Right ventricle myocardium superior (tissue), 1 donor: ENCODE measurements around the gene HECA. TPM values are rescaled to one million over a fixed set of nuclear protein-coding genes. Genes with fewer than 3 reads are reported as not detected.
A peak's percentile ranks its signal among the peaks of the same experiment; 100 is the strongest.
"Not testable (repeated sequence)": the region's sequence is repeated elsewhere in the genome, so short reads cannot be mapped to it uniquely, and the experiment has no call there.

ENCODE experiments used
- ATAC-seq: fragments of 200-7000 bp; cut with Tn5 transposase; one replicate; pipeline ENCODE4 v1.9.1; 2020; ENCODE audit warnings: mild to moderate bottlenecking; ENCODE audit not compliant: poor library complexity
- DNase-seq: peaks from one replicate; pipeline ENCODE4 v3.0.0-alpha.2; 2020
- intact Hi-C: fragments of 100-400 bp; cut with DNase I; formaldehyde crosslinking; loops from one replicate; pipeline ENCODE4 v1.11.2; 2022
- total RNA-seq: library from RNA; stranded (reverse); fragmentation: NEBNext Ultra II Directional; extraction: Animal tissue kit (Norgen Biotek cat#: 25700); gene quantifications from one replicate; pipeline ENCODE4 v1.2.1, GENCODE V29; 2021
- donor health status: DM: no; HTN: yes; CAD: no; lungs with severe emphysema.

Gene HECA
- total RNA-seq, 1 donor from 2014 or later: 54.2 TPM

DNA sequence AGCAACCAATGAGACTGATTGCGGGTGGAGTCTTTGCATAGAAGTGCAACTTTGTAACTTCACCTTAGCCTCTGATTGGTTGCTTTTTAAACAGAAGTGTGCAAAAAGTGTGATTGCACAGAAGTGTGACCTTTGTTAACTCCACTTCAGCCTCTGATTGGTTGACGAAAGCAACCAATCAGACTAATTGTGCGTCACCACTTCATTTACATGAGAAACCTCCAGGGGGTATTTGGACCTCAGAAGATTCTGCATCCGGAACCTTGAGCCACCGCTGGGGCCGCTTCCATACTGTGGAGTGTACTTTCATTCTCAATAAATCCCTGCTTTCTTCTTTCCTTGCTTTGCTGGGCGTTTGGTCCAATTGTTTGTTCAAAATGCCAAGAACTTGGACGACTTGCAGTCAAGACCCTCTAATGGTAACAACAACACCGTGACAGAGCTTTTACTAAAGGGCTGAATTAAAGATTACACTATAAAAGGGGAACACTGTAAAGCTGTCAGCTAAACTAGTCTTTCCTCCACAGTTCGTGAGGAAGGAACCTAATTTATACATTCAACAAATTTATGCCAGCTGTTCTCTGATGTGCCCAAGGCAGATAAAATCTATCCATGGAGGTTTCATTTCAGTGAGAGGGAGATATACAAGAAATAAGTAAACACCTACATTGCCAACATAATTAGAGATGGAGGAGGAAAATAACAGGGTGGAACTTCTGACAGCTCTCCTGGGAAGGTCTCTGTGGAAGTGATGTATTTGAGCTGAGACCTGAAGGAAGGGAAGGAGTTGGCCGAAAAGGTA lies 1.4 kb upstream of the HECA start:
- intact Hi-C loops: no loop called here
- DNase-seq (no peak), ATAC-seq (no peak)

DNA sequence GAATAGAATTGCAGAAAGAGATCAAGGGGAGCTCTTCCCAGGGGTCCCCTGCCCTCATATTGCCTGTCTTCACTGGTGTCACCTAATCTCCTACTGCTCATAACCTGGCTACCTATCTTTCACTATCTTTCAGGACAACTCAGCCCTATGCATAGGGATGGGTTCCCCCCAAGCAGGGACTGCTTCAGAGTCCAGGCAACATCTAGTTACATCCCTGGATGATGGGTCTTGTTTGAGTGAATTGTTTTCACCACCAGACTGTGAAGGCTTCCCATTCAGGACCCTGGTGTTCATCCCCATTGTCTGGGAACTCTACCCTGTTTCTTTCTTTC lies 850 bp upstream of the HECA start:
- DNase-seq (no peak), ATAC-seq (no peak)
- intact Hi-C loops: no loop called here

DNA sequence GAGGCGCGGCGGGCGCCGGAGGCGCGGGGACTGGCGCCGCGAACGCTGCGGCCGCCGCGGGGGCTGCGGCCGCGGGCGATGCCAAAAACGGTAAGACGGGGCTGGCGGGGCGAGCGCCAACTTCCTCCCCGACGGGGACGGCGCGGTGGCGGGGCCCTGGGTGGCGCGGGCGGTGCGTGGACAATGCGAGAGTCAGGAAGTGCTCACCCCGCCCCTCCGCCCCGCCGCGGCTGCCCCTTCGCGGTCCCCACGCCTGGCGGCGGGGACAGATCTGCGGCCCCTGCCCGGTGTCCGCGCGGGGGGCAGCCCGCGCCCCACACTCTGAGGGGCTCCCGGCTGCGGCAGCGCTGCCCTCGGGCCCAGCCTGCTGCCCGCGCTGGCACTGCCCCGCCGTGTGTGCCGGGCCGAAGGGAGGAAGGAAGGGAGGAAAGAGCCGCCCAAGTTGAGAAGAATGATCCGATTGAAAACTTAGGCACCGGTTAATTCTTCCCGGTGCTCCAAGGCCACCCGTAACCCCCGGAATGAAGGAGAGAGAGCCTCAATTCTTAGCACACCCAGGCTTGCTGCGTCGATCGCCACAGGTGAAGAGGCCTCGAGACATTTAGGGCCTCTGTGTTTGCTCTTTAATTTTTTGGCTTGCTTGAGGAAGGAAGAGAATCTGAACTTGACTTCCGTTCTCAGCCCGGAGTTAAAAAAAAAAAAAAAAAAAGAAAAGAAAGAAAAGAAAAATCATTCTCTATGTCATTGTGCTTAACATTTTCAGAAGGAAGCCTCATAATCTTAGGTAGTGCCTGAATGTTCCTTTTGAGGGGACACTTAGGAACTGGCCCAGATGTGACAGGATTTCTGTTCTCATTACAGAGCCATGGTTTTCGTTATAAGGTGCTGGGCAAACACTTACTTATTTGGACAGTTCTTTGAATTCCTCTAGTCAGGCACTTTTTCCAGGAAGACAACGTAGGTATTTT lies 982 bp downstream of the HECA start:
- intact Hi-C loops: no loop called here
- peak; percentile 86 for DNase-seq
- ATAC-seq: peak; percentile 52

- no peak for DNase-seq
- ATAC-seq: peak; percentile 34
- intact Hi-C loops: no loop called here
Observed at GRCh38 chr6:139137706-139138105, 2.8 kb downstream of the HECA start.

- DNase-seq, ATAC-seq, intact Hi-C loops: not testable (repeated sequence)
Observed at GRCh38 chr6:139140854-139141253, 6.0 kb downstream of the HECA start.

DNA sequence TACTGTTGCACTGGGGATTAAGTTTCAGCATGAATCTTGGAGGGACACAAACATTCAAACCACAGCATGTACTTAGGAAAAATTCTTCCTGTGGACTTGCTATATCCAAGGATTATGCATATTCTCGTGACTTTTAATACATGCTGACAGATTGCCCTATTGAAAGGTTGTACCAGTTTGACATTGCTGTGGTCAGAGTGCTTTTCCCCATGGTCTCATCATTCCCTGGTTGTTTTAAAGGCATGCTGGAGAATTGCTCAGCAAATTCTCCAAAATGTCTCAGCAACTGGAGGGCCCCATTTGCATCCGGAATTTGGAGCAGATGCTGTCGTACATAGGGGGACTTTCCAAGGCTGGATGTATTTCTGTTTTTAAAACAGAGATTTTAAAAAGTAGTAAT lies 7.4 kb downstream of the HECA start:
- intact Hi-C loops: no loop called here
- no peak for ATAC-seq
- DNase-seq: no peak

DNA sequence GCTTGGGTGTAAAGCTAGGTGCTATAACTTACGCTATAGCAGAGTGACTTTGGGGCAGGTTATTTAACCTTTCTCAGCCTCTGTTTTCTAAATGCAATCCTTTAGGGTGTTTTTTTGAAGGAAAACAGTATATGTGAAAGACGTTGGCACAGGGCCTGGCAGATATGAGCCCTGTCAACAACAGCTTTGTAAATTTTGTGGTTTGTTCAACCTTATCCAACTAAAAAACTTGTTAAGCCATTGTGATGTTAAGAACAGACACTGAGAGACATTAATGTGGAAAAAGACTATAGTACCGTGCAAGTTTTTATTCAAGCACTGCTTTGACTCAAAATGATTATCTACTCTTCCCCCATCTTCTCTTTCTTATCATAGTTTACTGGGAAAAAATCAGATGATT lies 8.2 kb downstream of the HECA start:
- no peak for DNase-seq
- intact Hi-C loops: no loop called here
- no peak for ATAC-seq

GRCh38 chr6:139144490-139145085 lies 9.7 kb downstream of the HECA start:
- no peak for ATAC-seq
- DNase-seq: no peak
- intact Hi-C loops: no loop called here

DNA sequence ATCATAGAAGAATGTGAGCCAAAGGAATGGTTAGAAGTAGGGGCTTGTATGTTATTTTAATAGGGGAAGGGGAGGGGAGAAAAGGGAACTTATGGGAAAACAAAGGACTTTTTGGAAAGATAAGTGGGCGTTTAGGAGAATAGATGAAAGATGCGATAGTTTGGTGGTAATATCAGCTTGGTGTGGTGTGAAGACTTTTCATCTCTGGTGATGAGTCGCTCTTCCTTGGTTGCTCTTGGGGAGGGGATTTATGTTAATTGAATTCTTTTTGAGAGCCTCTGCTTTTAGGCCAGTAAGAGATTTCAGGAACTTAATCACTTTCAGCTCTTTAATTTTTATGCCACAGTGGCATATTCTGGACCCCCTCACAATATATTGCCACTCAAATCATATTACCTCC lies 10.8 kb downstream of the HECA start:
- ATAC-seq: no peak
- no peak for DNase-seq
- intact Hi-C loops: no loop called here

DNA sequence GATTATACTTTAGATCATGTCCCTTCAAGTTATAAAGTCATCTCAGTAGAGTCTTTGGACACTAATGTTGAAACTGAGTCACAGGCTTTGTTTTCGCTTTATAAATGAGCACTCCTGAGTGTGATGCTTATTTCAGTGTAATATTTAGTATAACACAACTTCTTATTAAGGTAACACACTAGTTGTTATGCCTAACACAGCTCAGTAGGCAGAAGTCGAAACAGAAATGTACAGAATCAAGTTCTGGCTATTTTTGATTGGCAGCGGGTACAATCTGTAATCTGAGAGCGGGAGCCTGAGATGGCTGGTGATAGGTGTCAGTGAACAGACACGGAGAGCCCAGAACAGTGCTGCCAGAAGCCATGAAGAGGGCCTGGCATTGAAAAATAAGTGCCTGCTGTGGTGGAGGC lies 11.4 kb downstream of the HECA start:
- DNase-seq: no peak
- intact Hi-C loops: no loop called here
- peak; percentile 49 for ATAC-seq

DNA sequence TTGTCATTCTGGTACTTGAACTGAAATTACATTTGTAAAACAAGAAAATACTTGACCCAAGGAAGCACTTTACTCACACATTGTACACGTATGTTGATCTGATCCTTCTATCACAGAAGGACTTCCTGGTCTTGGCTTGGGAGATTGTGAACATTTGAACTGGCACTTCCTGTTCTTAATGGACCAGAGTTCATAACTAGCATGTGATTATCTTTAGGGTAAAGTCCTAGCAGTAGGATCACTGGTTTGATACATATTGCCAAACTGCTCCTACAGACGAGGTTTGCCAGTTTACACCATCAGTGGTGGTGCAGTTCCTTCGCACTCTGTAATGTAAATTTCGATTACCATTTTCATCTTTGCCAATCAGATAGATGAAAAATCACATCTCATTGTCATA lies 12.7 kb downstream of the HECA start:
- intact Hi-C loops: no loop called here
- ATAC-seq (peak; percentile 16), DNase-seq (no peak)

- DNase-seq: no peak
- intact Hi-C loops: no loop called here
- ATAC-seq: no peak
Observed at GRCh38 chr6:139148557-139149235, 13.8 kb downstream of the HECA start.

DNA sequence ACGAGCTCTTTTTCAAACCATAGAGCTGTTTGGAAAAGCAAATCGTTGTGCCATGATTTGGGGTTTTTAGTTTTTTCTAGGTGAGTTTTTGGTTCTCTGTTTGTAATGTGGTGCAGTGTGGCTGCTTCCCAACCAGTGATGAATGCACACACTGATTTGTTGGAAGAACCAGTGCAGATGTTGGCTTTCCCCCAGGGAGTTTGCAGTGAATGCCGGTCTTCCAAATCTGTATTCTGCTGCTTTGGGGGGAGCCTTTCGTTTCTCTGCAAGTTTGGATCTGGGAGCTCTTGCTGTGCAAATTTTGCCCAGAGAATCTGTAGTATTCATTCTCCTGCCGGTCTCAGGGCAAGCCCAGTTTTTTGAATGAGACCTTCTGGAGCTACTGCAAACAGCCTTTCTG lies 14.5 kb downstream of the HECA start:
- DNase-seq (no peak), ATAC-seq (peak; percentile 63)
- intact Hi-C loops: no loop called here

DNA sequence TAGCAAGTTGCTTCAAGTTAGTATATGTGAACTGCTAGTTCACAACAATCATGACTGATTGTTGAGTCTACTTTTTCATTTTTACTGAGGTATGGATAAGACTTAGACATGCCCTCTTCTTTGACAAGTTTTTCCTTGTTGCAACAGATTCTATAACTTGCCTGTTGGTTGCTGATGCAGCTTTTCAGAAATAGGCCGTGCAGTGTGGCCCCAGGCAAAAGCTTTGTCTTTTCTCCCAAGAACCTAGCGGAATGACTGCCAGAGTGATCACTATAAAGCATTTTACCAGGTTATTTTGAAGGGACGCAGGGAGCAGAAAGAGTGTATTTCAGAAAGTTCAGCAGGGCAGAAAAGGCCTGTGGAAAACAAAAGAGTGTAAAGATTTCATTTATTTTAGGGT lies 16.0 kb downstream of the HECA start:
- DNase-seq (no peak), ATAC-seq (no peak)
- intact Hi-C loops: no loop called here

DNA sequence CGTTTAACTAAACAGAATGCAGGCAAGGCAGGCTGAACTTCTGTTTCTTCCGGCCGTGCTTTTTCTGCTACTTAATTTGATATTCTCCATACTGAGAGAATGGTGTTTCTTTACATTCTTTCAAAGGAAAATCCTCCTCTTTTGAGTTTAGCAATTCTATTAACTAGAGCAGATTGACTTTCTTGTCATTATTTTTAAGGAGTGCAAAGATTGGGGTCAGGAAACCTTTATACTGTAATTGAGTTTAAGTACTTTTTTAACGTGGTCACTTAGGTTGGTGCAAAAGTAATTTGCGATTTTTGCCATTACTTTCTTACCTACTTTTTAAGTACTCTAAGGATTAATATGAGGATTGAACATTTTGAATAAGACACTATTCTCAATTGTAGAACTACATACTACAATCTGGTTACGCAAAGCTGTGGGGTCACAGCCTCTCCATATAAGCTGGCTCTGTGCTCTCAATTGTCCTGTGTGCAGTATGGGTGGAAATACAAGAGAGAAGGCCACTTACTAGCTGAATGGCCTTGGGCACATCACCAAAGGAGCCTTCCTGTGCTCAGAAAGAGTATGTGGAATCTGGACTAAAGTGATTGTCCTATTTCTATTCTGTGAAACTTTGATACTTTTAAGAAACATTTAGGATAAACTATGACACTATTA lies 16.7 kb downstream of the HECA start:
- intact Hi-C loops: no loop called here
- ATAC-seq (no peak), DNase-seq (no peak)

- intact Hi-C loops: no loop called here
- DNase-seq (no peak), ATAC-seq (no peak)
Observed at GRCh38 chr6:139152088-139152891, 17.4 kb downstream of the HECA start.

- ATAC-seq: no peak
- no peak for DNase-seq
- intact Hi-C loops: no loop called here
Observed at GRCh38 chr6:139152892-139153271, 18.0 kb downstream of the HECA start.

DNA sequence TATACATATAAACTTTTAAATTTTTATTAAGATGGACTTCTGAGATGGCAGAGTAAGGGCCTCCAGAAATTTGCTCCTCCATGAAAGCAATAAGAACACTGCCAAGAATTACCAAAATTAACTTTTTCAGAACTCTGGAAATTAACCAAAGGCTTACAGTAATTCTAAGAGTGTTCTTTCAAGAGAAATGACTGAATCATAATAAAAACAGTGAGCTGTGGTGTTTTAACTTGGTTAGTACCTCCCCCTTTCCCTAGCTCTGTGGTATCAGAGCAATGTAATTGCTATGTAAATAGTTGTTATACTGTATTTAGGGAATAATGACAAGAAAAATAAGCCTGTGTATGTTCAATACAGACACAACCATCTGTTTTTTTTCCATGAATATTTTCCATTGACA lies 19.0 kb downstream of the HECA start:
- ATAC-seq (no peak), DNase-seq (no peak)
- intact Hi-C loops: no loop called here
